Liver (tissue), 9 donors: ENCODE data around the gene SMOC1. TPM values are rescaled to one million over a fixed set of nuclear protein-coding genes. Genes with fewer than 3 reads are reported as not detected.

Experiments used
- DNase-seq: peaks from one replicate; pipeline ENCODE4 v3.0.0-alpha.2; 2017; ENCODE audit warnings: low spot score
- H3K27ac ChIP-seq, 2 donors: one replicate each; pipeline ENCODE4 v1.7.0; 2013; ENCODE audit warnings: inconsistent platforms in 2 of 2, low read length in 2 of 2, control low read depth in 1 of 2, low read depth in 1 of 2, mild to moderate bottlenecking in 1 of 2
- H3K27me3 ChIP-seq, 4 donors: one replicate each; pipeline versions ENCODE4 v1.6.1 to v1.7.0; 2013; ENCODE audit warnings: low read length in 3 of 4, inconsistent platforms in 1 of 4, mild to moderate bottlenecking in 1 of 4, moderate library complexity in 1 of 4; ENCODE audit not compliant: control insufficient read depth in 4 of 4, insufficient read depth in 4 of 4
- H3K36me3 ChIP-seq, 4 donors: one replicate each; pipeline versions ENCODE4 v1.6.1 to v1.7.0; 2013; ENCODE audit warnings: low read length in 3 of 4, mild to moderate bottlenecking in 3 of 4, low read depth in 1 of 4, moderate library complexity in 1 of 4; ENCODE audit not compliant: control insufficient read depth in 4 of 4, insufficient read depth in 3 of 4
- H3K4me1 ChIP-seq, 4 donors: one replicate each; pipeline versions ENCODE4 v1.6.1 to v1.7.0; 2013; ENCODE audit warnings: low read length in 3 of 4, mild to moderate bottlenecking in 3 of 4, moderate library complexity in 1 of 4; ENCODE audit not compliant: control insufficient read depth in 4 of 4, insufficient read depth in 4 of 4
- H3K4me3 ChIP-seq, 3 donors: one replicate each; pipeline versions ENCODE4 v1.6.1 to v1.7.0; 2013; ENCODE audit warnings: low read length in 3 of 3, control low read depth in 1 of 3, low read depth in 1 of 3, mild to moderate bottlenecking in 1 of 3
- H3K9ac ChIP-seq, 2 donors: one replicate each; pipeline ENCODE4 v1.7.0; 2013; ENCODE audit warnings: low read length in 2 of 2, mild to moderate bottlenecking in 2 of 2, moderate library complexity in 2 of 2, control low read depth in 1 of 2, low read depth in 1 of 2
- H3K9me3 ChIP-seq, 4 donors: one replicate each; pipeline versions ENCODE4 v1.6.1 to v1.7.0; 2013; ENCODE audit warnings: low read length in 3 of 4; ENCODE audit not compliant: control insufficient read depth in 4 of 4
- EGR1 ChIP-seq, 2 donors: IDR thresholded peaks; 2 replicates each; pipeline ENCODE4 v1.6.1; 2016 to 2018; ENCODE audit warnings: antibody characterized with exemption in 2 of 2, low read depth in 2 of 2
- FOXA1 ChIP-seq: IDR thresholded peaks from 2 replicates; pipeline ENCODE4 v1.6.1; 2016; ENCODE audit warnings: antibody characterized with exemption
- FOXA2 ChIP-seq: IDR thresholded peaks from 2 replicates; pipeline ENCODE4 v1.6.1; 2016; ENCODE audit warnings: antibody characterized with exemption
- GABPA ChIP-seq, 2 donors: IDR thresholded peaks in 1 of 2; conservative IDR thresholded peaks in 1 of 2; 2 replicates each; pipeline ENCODE4 v1.6.1; 2016; ENCODE audit warnings: antibody characterized with exemption in 2 of 2, mild to moderate bottlenecking in 1 of 2, moderate library complexity in 1 of 2
- HNF4A ChIP-seq, 2 donors: conservative IDR thresholded peaks; 2 replicates each; pipeline ENCODE4 v1.6.1; 2016; ENCODE audit warnings: antibody characterized with exemption in 2 of 2, mild to moderate bottlenecking in 2 of 2
- HNF4G ChIP-seq: IDR thresholded peaks from 2 replicates; pipeline ENCODE4 v1.6.1; 2016; ENCODE audit warnings: antibody characterized with exemption
- JUND ChIP-seq, 2 donors: IDR thresholded peaks; 2 replicates each; pipeline ENCODE4 v1.6.1; 2016; ENCODE audit warnings: antibody characterized with exemption in 2 of 2
- NR2F2 ChIP-seq: IDR thresholded peaks from 2 replicates; pipeline ENCODE4 v1.6.1; 2016; ENCODE audit warnings: antibody characterized with exemption
- RAD21 ChIP-seq, 2 donors: IDR thresholded peaks; 2 replicates each; pipeline ENCODE4 v1.6.1; 2016; ENCODE audit warnings: antibody characterized with exemption in 2 of 2, mild to moderate bottlenecking in 2 of 2
- RXRA ChIP-seq, 2 donors: IDR thresholded peaks; 2 replicates each; pipeline ENCODE4 v1.6.1; 2017 to 2018; ENCODE audit warnings: antibody characterized with exemption in 2 of 2, mild to moderate bottlenecking in 1 of 2
- SP1 ChIP-seq: IDR thresholded peaks from 2 replicates; pipeline ENCODE4 v1.6.1; 2018; ENCODE audit warnings: antibody characterized with exemption, mild to moderate bottlenecking
- TAF1 ChIP-seq: conservative IDR thresholded peaks from 2 replicates; pipeline ENCODE4 v1.6.1; 2016; ENCODE audit warnings: antibody characterized with exemption, mild to moderate bottlenecking
- YY1 ChIP-seq: IDR thresholded peaks from 2 replicates; pipeline ENCODE4 v1.6.1; 2016; ENCODE audit warnings: antibody characterized with exemption, mild to moderate bottlenecking
- ZBTB33 ChIP-seq: IDR thresholded peaks from 2 replicates; pipeline ENCODE4 v1.6.1; 2016; ENCODE audit warnings: antibody characterized with exemption
- WGBS: extraction: QIAGEN DNeasy Blood & Tissue Kit; methylation state at CpG from one replicate; pipeline ENCODE4 v1.1.7; 2013; 5-methylcytosine and 5-hydroxymethylcytosine counted together
- polyA plus RNA-seq, 2 donors: library from polyadenylated mRNA; stranded (reverse) in 1 of 2; unstranded in 1 of 2; fragments of 200-250 nt in 1 of 2; fragments of >200 nt in 1 of 2; fragmentation: Nextera tagmentation in 1 of 2; extraction: Ambion mirVana in 1 of 2; gene quantifications; one replicate each; pipeline versions ENCODE4 v1.2.1 to v1.2.3, GENCODE V29; 2013 to 2015
- total RNA-seq, 2 donors: library from RNA; depleted of rRNA; stranded (reverse); fragments of >200 nt; gene quantifications; one replicate each; pipeline ENCODE4 v1.2.3, GENCODE V29; 2014
- TF ChIP-seq, protein P1 (sequence below): IDR thresholded peaks from 2 replicates; pipeline ENCODE4 v1.6.1; 2016; ENCODE audit warnings: antibody characterized with exemption, mild to moderate bottlenecking
- TF ChIP-seq, protein P2 (sequence below): IDR thresholded peaks from 2 replicates; pipeline ENCODE4 v1.6.1; 2016; ENCODE audit warnings: antibody characterized with exemption
- TF ChIP-seq, protein P3 (sequence below): fragments of 150-350 bp; IDR thresholded peaks from 2 replicates; pipeline ENCODE4 v1.5.1; 2017; ENCODE audit warnings: improper control_type of control experiment, low read depth, low read length; ENCODE audit not compliant: missing input control
- TF ChIP-seq, protein P4 (sequence below): IDR thresholded peaks from 2 replicates; pipeline ENCODE4 v1.6.1; 2016; ENCODE audit warnings: antibody characterized with exemption
- donor health status: healthy.
- donor health status: healthy.
- donor health status: healthy.
- donor health status: healthy.
- donor health status: healthy.

SMOC1 gene
- total and polyA plus RNA-seq, 4 donors, result 11.2 to 43.7 (median 27.4) TPM

DNA sequence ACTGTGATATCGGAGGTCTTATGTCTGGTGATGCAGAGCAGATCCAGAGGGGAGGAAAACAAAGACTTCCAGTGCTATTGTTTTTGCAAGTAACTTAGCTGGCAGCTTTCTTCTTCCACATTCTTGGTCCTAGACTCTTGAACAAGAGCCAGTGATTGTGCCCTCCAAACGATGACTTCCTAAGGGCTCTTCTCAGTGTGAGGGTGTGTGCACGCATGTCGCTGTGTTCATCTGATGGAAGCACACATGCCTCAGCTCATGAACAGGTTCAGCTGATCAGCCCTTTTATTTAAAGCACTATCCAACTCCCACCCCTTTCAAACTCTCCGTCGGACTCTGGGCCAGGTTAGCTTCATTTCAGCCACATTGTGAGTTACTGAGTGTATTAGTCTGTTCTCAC is 59.5 kb downstream of the SMOC1 start:
- Histone ChIP-seq H3K4me1 (peaks cover 21 to 86% (median 70%) of the 10 kb centered on the region in 4 donors), H3K36me3 (no peaks in the 10 kb centered on the region), H3K4me3 (no peak overlapping the region), H3K9ac (no peak overlapping the region), H3K27me3 (no peaks in the 10 kb centered on the region), H3K27ac (no peak overlapping the region), H3K9me3 (no peaks in the 10 kb centered on the region)
- 92% methylated on average over 6 of the region's 6 CpGs for WGBS
- no peak for DNase-seq
- TF ChIP-seq GABPA (IDR thresholded peaks at IDR 0.05 in 1 of 2, conservative IDR thresholded peaks at IDR 0.05 in 1 of 2) (no peak), RXRA (IDR thresholded peaks at IDR 0.05) (no peak), EGR1 (IDR thresholded peaks at IDR 0.05; ENCODE audit: low read depth in 2 of 2) (no peak), RAD21 (IDR thresholded peaks at IDR 0.05) (no peak), SP1 (no peak), HNF4G (no peak), YY1 (no peak), JUND (IDR thresholded peaks at IDR 0.05) (no peak), FOXA1 (no peak), TAF1 (no peak), NR2F2 (no peak), FOXA2 (no peak), ZBTB33 (no peak), HNF4A (conservative IDR thresholded peaks at IDR 0.05) (no peak)
- TF ChIP-seq, protein P1, sequence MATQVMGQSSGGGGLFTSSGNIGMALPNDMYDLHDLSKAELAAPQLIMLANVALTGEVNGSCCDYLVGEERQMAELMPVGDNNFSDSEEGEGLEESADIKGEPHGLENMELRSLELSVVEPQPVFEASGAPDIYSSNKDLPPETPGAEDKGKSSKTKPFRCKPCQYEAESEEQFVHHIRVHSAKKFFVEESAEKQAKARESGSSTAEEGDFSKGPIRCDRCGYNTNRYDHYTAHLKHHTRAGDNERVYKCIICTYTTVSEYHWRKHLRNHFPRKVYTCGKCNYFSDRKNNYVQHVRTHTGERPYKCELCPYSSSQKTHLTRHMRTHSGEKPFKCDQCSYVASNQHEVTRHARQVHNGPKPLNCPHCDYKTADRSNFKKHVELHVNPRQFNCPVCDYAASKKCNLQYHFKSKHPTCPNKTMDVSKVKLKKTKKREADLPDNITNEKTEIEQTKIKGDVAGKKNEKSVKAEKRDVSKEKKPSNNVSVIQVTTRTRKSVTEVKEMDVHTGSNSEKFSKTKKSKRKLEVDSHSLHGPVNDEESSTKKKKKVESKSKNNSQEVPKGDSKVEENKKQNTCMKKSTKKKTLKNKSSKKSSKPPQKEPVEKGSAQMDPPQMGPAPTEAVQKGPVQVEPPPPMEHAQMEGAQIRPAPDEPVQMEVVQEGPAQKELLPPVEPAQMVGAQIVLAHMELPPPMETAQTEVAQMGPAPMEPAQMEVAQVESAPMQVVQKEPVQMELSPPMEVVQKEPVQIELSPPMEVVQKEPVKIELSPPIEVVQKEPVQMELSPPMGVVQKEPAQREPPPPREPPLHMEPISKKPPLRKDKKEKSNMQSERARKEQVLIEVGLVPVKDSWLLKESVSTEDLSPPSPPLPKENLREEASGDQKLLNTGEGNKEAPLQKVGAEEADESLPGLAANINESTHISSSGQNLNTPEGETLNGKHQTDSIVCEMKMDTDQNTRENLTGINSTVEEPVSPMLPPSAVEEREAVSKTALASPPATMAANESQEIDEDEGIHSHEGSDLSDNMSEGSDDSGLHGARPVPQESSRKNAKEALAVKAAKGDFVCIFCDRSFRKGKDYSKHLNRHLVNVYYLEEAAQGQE, result no peak
- TF ChIP-seq, protein P2, sequence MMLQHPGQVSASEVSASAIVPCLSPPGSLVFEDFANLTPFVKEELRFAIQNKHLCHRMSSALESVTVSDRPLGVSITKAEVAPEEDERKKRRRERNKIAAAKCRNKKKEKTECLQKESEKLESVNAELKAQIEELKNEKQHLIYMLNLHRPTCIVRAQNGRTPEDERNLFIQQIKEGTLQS, result no peak
- TF ChIP-seq, protein P3, sequence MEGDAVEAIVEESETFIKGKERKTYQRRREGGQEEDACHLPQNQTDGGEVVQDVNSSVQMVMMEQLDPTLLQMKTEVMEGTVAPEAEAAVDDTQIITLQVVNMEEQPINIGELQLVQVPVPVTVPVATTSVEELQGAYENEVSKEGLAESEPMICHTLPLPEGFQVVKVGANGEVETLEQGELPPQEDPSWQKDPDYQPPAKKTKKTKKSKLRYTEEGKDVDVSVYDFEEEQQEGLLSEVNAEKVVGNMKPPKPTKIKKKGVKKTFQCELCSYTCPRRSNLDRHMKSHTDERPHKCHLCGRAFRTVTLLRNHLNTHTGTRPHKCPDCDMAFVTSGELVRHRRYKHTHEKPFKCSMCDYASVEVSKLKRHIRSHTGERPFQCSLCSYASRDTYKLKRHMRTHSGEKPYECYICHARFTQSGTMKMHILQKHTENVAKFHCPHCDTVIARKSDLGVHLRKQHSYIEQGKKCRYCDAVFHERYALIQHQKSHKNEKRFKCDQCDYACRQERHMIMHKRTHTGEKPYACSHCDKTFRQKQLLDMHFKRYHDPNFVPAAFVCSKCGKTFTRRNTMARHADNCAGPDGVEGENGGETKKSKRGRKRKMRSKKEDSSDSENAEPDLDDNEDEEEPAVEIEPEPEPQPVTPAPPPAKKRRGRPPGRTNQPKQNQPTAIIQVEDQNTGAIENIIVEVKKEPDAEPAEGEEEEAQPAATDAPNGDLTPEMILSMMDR, result no peak
- TF ChIP-seq, protein P4, sequence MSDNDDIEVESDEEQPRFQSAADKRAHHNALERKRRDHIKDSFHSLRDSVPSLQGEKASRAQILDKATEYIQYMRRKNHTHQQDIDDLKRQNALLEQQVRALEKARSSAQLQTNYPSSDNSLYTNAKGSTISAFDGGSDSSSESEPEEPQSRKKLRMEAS, result no peak
